AG20443 (cell line): ENCODE results near the gene ATP6V1B1.

Experiments
- DNase-seq: peaks from one replicate; pipeline ENCODE4 v3.0.0; 2012; ENCODE audit warnings: low spot score, mixed read lengths

The ATP6V1B1 gene

GRCh38 chr2:70966681-70967080 is 31.0 kb downstream of the ATP6V1B1 start:
- no peak for DNase-seq

- DNase-seq, result no peak
These were observed 31.5 kb downstream of the ATP6V1B1 start for GRCh38 chr2:70967189-70967588.

- DNase-seq, result peak; percentile 2
These were observed 38.9 kb downstream of the ATP6V1B1 start for GRCh38 chr2:70974592-70974991.

GRCh38 chr2:70975237-70975636 is 39.5 kb downstream of the ATP6V1B1 start:
- peak; percentile 4 for DNase-seq

GRCh38 chr2:70977605-70978205 is 42.0 kb downstream of the ATP6V1B1 start:
- DNase-seq, result peak; percentile 67

- peak; percentile 73 for DNase-seq
These were observed 42.9 kb downstream of the ATP6V1B1 start, which contains the start of gene ANKRD53 for GRCh38 chr2:70978341-70979179. Gene ANKRD53, plus strand, starts transcription at chr2:70978630. Its CDS starts 16 bp downstream, at chr2:70978646.

- no peak for DNase-seq
These were observed 43.4 kb downstream of the ATP6V1B1 start for GRCh38 chr2:70979180-70979488.

GRCh38 chr2:70979626-70980025 is 43.9 kb downstream of the ATP6V1B1 start:
- peak; percentile 2 for DNase-seq

- DNase-seq, result peak; percentile 0
These were observed 45.7 kb downstream of the ATP6V1B1 start for GRCh38 chr2:70981421-70981820.

GRCh38 chr2:70981866-70982810 is 46.4 kb downstream of the ATP6V1B1 start:
- peak; percentile 1 for DNase-seq

GRCh38 chr2:70982971-70983370 is 47.3 kb downstream of the ATP6V1B1 start:
- DNase-seq, result peak; percentile 1

GRCh38 chr2:70983506-70984227 is 48.0 kb downstream of the ATP6V1B1 start:
- peak; percentile 2 for DNase-seq

- no peak for DNase-seq
These were observed 48.5 kb downstream of the ATP6V1B1 start for GRCh38 chr2:70984228-70984575.

GRCh38 chr2:70984576-70985282 is 49.0 kb downstream of the ATP6V1B1 start:
- DNase-seq, result peak; percentile 82

GRCh38 chr2:70985283-70985688 is 49.6 kb downstream of the ATP6V1B1 start:
- DNase-seq, result no peak

- peak; percentile 1 for DNase-seq
These were observed 50.3 kb downstream of the ATP6V1B1 start for GRCh38 chr2:70985956-70986355.

- peak; percentile 2 for DNase-seq
These were observed 50.9 kb downstream of the ATP6V1B1 start for GRCh38 chr2:70986499-70987189.

GRCh38 chr2:70987386-70987785 is 51.7 kb downstream of the ATP6V1B1 start:
- DNase-seq, result peak; percentile 1

GRCh38 chr2:70988151-70988550 is 52.5 kb downstream of the ATP6V1B1 start:
- DNase-seq, result peak; percentile 6
